PFSK-1 (cell line): ENCODE results near the gene IL4R.

Experiments used
- FOXP2 ChIP-seq: optimal IDR thresholded peaks from 2 replicates; pipeline ENCODE3; 2011; ENCODE audit warnings: borderline replicate concordance, control low read depth, inconsistent platforms; ENCODE audit not compliant: insufficient read depth; ENCODE audit errors: extremely low read length, extremely low read depth
- POLR2AphosphoS5 ChIP-seq: IDR thresholded peaks from 2 replicates; pipeline ENCODE4 v1.6.1; 2012; ENCODE audit warnings: low read depth, mild to moderate bottlenecking, control low read depth, low read length, moderate library complexity
- SIN3A ChIP-seq: IDR thresholded peaks from 2 replicates; pipeline ENCODE4 v1.6.1; 2012; ENCODE audit warnings: mild to moderate bottlenecking, low read length, moderate library complexity, borderline replicate concordance; ENCODE audit not compliant: insufficient read depth
- TAF1 ChIP-seq: IDR thresholded peaks from 2 replicates; pipeline ENCODE4 v1.6.1; 2012; ENCODE audit warnings: low read length, control low read depth, borderline replicate concordance; ENCODE audit not compliant: insufficient read depth
- TF ChIP-seq, protein P1 (sequence below), 2 experiments: IDR thresholded peaks; 2 replicates each; pipeline versions ENCODE4 v1.6.1 to v1.8.0; 2011 to 2012; ENCODE audit warnings: low read depth in 2 of 2, low read length in 2 of 2, control low read depth in 1 of 2, inconsistent platforms in 1 of 2, mild to moderate bottlenecking in 1 of 2, moderate library complexity in 1 of 2; ENCODE audit not compliant: insufficient read depth in 1 of 2

The IL4R gene

DNA sequence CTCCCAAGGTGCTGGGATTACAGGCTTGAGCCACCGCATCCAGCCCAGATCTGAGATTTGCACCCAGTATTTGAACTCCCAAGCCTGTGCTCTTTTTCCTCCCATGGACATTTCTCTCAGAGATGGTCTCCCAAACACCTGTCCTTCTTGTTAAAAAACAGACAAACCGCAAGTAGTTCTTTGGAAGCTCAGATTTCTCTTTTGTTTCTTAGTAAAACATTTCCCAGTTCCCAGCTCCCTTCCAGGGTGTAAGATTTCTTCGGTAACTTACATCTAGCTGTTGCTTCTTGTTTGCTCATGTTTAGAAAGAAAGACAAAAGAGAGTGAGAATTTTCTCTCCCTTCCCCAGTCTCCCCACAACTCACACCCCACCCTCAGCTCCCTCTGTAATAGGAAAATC is 36.2 kb downstream of the IL4R start:
- no peak for TF ChIP-seq POLR2AphosphoS5
- no peak for TF ChIP-seq FOXP2
- TF ChIP-seq, protein P1, sequence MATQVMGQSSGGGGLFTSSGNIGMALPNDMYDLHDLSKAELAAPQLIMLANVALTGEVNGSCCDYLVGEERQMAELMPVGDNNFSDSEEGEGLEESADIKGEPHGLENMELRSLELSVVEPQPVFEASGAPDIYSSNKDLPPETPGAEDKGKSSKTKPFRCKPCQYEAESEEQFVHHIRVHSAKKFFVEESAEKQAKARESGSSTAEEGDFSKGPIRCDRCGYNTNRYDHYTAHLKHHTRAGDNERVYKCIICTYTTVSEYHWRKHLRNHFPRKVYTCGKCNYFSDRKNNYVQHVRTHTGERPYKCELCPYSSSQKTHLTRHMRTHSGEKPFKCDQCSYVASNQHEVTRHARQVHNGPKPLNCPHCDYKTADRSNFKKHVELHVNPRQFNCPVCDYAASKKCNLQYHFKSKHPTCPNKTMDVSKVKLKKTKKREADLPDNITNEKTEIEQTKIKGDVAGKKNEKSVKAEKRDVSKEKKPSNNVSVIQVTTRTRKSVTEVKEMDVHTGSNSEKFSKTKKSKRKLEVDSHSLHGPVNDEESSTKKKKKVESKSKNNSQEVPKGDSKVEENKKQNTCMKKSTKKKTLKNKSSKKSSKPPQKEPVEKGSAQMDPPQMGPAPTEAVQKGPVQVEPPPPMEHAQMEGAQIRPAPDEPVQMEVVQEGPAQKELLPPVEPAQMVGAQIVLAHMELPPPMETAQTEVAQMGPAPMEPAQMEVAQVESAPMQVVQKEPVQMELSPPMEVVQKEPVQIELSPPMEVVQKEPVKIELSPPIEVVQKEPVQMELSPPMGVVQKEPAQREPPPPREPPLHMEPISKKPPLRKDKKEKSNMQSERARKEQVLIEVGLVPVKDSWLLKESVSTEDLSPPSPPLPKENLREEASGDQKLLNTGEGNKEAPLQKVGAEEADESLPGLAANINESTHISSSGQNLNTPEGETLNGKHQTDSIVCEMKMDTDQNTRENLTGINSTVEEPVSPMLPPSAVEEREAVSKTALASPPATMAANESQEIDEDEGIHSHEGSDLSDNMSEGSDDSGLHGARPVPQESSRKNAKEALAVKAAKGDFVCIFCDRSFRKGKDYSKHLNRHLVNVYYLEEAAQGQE (IDR thresholded peaks at IDR 0.05; ENCODE audit: insufficient read depth in 1 of 2, low read depth in 2 of 2, low read length in 2 of 2): no peak
- no peak for TF ChIP-seq TAF1
- no peak for TF ChIP-seq SIN3A

DNA sequence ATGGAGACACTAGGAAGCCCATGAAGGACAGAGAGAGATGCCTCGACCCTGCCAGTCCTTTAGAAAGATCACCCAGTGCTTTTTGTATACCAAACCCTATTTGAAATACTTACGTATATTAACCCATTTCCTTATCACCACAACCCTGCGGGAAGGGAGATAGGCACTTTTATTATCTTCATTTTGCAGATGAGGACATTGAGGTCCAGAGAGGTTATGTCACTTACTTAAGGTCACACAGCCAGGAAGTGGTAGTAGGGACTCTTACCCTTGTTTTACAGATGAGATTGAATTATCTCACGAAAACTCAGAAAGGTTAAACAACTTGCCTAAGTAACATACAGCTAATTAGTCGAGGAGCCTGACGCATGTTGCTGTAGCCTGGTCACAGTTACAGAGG is 38.2 kb downstream of the IL4R start:
- TF ChIP-seq SIN3A: no peak
- TF ChIP-seq TAF1: no peak
- TF ChIP-seq, protein P1 (IDR thresholded peaks at IDR 0.05; ENCODE audit: insufficient read depth in 1 of 2, low read depth in 2 of 2, low read length in 2 of 2): no peak
- TF ChIP-seq POLR2AphosphoS5: no peak
- TF ChIP-seq FOXP2: no peak

DNA sequence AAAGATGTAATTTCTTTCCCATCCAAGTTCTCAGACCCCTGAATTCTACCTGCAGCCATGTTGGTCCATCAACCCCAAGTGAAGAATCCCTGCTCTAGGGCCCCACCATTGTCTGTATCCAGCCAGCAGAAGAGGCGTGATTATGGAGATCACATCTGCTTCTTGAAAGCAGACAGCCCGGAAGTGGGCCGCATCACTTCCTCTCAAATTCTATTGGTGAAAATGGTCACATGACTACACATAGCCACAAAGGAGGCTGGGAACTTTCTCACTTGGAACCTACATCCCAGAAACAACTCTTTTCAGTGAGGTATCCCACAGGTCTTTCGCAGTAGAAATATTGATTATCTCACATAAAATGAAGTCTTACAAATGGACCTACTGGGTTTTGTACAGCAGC is 40.1 kb downstream of the IL4R start:
- TF ChIP-seq TAF1: no peak
- TF ChIP-seq FOXP2: no peak
- no peak for TF ChIP-seq POLR2AphosphoS5
- TF ChIP-seq, protein P1 (IDR thresholded peaks at IDR 0.05; ENCODE audit: insufficient read depth in 1 of 2, low read depth in 2 of 2, low read length in 2 of 2): no peak
- TF ChIP-seq SIN3A: no peak

DNA sequence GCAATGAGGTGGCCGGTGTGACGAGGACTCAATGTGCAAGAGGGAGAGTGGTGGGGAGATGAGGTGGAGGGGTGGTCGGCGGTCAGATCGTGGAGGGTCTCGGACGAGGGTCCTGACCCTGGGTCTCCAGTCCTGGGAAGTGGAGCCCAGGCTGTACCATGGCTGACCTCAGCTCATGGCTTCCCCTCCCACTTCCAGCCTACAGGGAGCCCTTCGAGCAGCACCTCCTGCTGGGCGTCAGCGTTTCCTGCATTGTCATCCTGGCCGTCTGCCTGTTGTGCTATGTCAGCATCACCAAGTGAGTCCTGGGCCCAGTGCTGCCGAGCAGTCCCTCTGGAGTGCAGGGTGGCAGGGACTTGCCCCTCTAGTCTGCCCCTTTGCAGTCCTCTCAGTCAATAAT is 41.8 kb downstream of the IL4R start:
- TF ChIP-seq, protein P1 (IDR thresholded peaks at IDR 0.05; ENCODE audit: insufficient read depth in 1 of 2, low read depth in 2 of 2, low read length in 2 of 2): no peak
- TF ChIP-seq FOXP2 (no peak), SIN3A (no peak), POLR2AphosphoS5 (no peak), TAF1 (no peak)

DNA sequence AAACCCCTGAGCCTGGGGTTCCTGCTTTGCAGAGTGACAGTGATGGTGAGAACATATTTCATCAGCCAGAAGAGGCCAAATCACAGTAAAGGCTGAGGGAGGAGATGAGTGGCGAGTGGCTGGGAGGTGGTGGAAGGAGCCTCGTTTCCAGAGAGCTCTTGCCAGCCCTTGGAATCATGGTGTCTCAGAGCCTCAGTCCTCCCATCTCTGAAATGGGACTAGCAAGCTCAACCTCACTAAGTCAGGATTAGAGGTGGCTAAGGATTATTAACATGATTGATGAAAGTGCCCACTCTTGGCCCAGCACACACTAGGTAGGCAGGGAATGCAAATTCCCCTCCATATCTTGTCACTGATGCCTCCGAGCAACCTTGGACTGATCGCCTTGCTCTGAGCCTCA is 43.0 kb downstream of the IL4R start:
- no peak for TF ChIP-seq SIN3A
- TF ChIP-seq, protein P1 (IDR thresholded peaks at IDR 0.05; ENCODE audit: insufficient read depth in 1 of 2, low read depth in 2 of 2, low read length in 2 of 2): no peak
- no peak for TF ChIP-seq FOXP2
- no peak for TF ChIP-seq POLR2AphosphoS5
- TF ChIP-seq TAF1: no peak
